Natural killer cell treated with Interleukin-12 subunit alpha and Interleukin-12 subunit beta and Interleukin-15 and Interleukin-18, amount 100 ng/mL, for 72 hours (primary cell): Measurements from ENCODE around the gene SLC6A12. TPM values are rescaled to one million over a fixed set of nuclear protein-coding genes. Genes with fewer than 3 reads are reported as not detected.

Experiments
- ATAC-seq, 2 donors: fragments of 150-1000 bp; cut with Tn5 transposase in 1 of 2; sonication (Bioruptor Pico), chemical (Tn5 transposase) in 1 of 2; 2 replicates each; pipeline ENCODE4 v1.10.0; 2021
- DNase-seq: peaks from one replicate; pipeline ENCODE4 v3.0.0; 2022; ENCODE audit warnings: low spot score
- H3K27ac Mint-ChIP-seq, 2 donors: 1 replicate in 1 of 2; 2 replicates in 1 of 2; pipeline ENCODE4 v1.8.0; 2022; ENCODE audit warnings: mixed read lengths in 2 of 2, mild to moderate bottlenecking in 1 of 2, moderate library complexity in 1 of 2
- H3K27me3 Mint-ChIP-seq, 2 donors: 1 replicate in 1 of 2; 2 replicates in 1 of 2; pipeline ENCODE4 v1.8.0; 2022; ENCODE audit warnings: mixed read lengths in 2 of 2
- H3K36me3 Mint-ChIP-seq: one replicate; pipeline ENCODE4 v1.8.0; 2022; ENCODE audit warnings: mixed read lengths
- H3K4me1 Mint-ChIP-seq, 2 donors: 1 replicate in 1 of 2; 2 replicates in 1 of 2; pipeline ENCODE4 v1.8.0; 2022; ENCODE audit warnings: low read depth in 2 of 2, mixed read lengths in 2 of 2, mild to moderate bottlenecking in 1 of 2
- H3K4me3 Mint-ChIP-seq: one replicate; pipeline ENCODE4 v1.8.0; 2022; ENCODE audit warnings: mixed read lengths
- H3K9me3 Mint-ChIP-seq: 2 replicates; pipeline ENCODE4 v1.8.0; 2022; ENCODE audit warnings: mixed read lengths
- total RNA-seq, 2 donors: library from RNA; stranded (reverse); gene quantifications; one replicate each; pipeline ENCODE4 v1.2.3, GENCODE V29; 2022

The SLC6A12 gene
- under 1 TPM in 1 of 2 donors, not detected in 1; 0.11 TPM for total RNA-seq

GRCh38 chr12:214003-214741, at the start of gene SLC6A12:
TSS of gene SLC6A12 (minus strand) at chr12:214157. CDS start at chr12:209986, 4,171 bp downstream.
- Mint-ChIP-seq H3K4me3 (no peak within 1 kb of the TSS), H3K27ac (no peak within 1 kb of the TSS), H3K27me3 (peaks cover 25 to 32% of the 10 kb centered on the region in 2 donors), H3K9me3 (no peaks in the 10 kb centered on the region), H3K4me1 (peaks cover 3 to 4% of the 10 kb centered on the region in 2 donors), H3K36me3 (no peaks in the 10 kb centered on the region)
- DNase-seq (peak; percentile 49), ATAC-seq (no peak)

GRCh38 chr12:263574-263973, 49.6 kb upstream of the SLC6A12 start:
- Mint-ChIP-seq H3K4me3 (no peak overlapping the region), H3K36me3 (no peaks in the 10 kb centered on the region), H3K27me3 (peaks cover 10 to 14% of the 10 kb centered on the region in 2 donors), H3K9me3 (no peaks in the 10 kb centered on the region), H3K27ac (peak overlapping the region in 1 of 2 donors; percentile 26), H3K4me1 (no peaks in the 10 kb centered on the region)
- DNase-seq (no peak), ATAC-seq (no peak)

GRCh38 chr12:262817-263216, 48.9 kb upstream of the SLC6A12 start, which contains the start of gene SLC6A13:
TSS of gene SLC6A13 (minus strand) at chr12:262836. CDS start at chr12:260052, 2,784 bp downstream.
- Mint-ChIP-seq H3K27me3 (peaks cover 18 to 22% of the 10 kb centered on the region in 2 donors), H3K27ac (peak within 1 kb of the TSS in 1 of 2 donors; percentile 26), H3K4me1 (no peaks in the 10 kb centered on the region), H3K9me3 (no peaks in the 10 kb centered on the region), H3K4me3 (no peak within 1 kb of the TSS), H3K36me3 (no peaks in the 10 kb centered on the region)
- DNase-seq (no peak), ATAC-seq (no peak)

- Mint-ChIP-seq H3K9me3 (no peaks in the 10 kb centered on the region), H3K36me3 (no peaks in the 10 kb centered on the region), H3K4me3 (no peak overlapping the region), H3K4me1 (no peaks in the 10 kb centered on the region), H3K27me3 (peaks cover 23 to 24% of the 10 kb centered on the region in 2 donors), H3K27ac (no peak overlapping the region)
- DNase-seq (no peak), ATAC-seq (no peak)
Measured at GRCh38 chr12:262113-262512, 48.2 kb upstream of the SLC6A12 start.

GRCh38 chr12:257521-258321, 43.8 kb upstream of the SLC6A12 start:
- ATAC-seq, result no peak
- H3K4me3 Mint-ChIP-seq, result no peak overlapping the region
- no peaks in the 10 kb centered on the region for H3K9me3 Mint-ChIP-seq
- no peaks in the 10 kb centered on the region for H3K4me1 Mint-ChIP-seq
- peaks cover 44 to 53% of the 10 kb centered on the region in 2 donors for H3K27me3 Mint-ChIP-seq
- no peaks in the 10 kb centered on the region for H3K36me3 Mint-ChIP-seq
- DNase-seq, result no peak
- peak overlapping the region in 1 of 2 donors; percentile 4 for H3K27ac Mint-ChIP-seq

GRCh38 chr12:256958-257357, 43.0 kb upstream of the SLC6A12 start:
- no peaks in the 10 kb centered on the region for H3K36me3 Mint-ChIP-seq
- peaks cover 42 to 53% of the 10 kb centered on the region in 2 donors for H3K27me3 Mint-ChIP-seq
- no peaks in the 10 kb centered on the region for H3K9me3 Mint-ChIP-seq
- H3K27ac Mint-ChIP-seq, result no peak overlapping the region
- DNase-seq, result no peak
- no peak overlapping the region for H3K4me3 Mint-ChIP-seq
- no peak for ATAC-seq
- H3K4me1 Mint-ChIP-seq, result no peaks in the 10 kb centered on the region

- Mint-ChIP-seq H3K27ac (no peak overlapping the region), H3K4me3 (no peak overlapping the region), H3K27me3 (peaks cover 42 to 53% of the 10 kb centered on the region in 2 donors), H3K9me3 (no peaks in the 10 kb centered on the region), H3K4me1 (no peaks in the 10 kb centered on the region), H3K36me3 (no peaks in the 10 kb centered on the region)
- ATAC-seq (no peak), DNase-seq (no peak)
Measured at GRCh38 chr12:256225-256624, 42.3 kb upstream of the SLC6A12 start.

GRCh38 chr12:254912-255311, 41.0 kb upstream of the SLC6A12 start:
- no peaks in the 10 kb centered on the region for H3K9me3 Mint-ChIP-seq
- ATAC-seq (no peak), DNase-seq (no peak)
- H3K27ac Mint-ChIP-seq, result no peak overlapping the region
- no peaks in the 10 kb centered on the region for H3K36me3 Mint-ChIP-seq
- no peaks in the 10 kb centered on the region for H3K4me1 Mint-ChIP-seq
- H3K27me3 Mint-ChIP-seq, result peaks cover 38 to 44% of the 10 kb centered on the region in 2 donors
- no peak overlapping the region for H3K4me3 Mint-ChIP-seq

GRCh38 chr12:254039-254438, 40.1 kb upstream of the SLC6A12 start:
- H3K27ac Mint-ChIP-seq, result no peak overlapping the region
- H3K27me3 Mint-ChIP-seq, result peaks cover 37 to 42% of the 10 kb centered on the region in 2 donors
- no peaks in the 10 kb centered on the region for H3K9me3 Mint-ChIP-seq
- H3K36me3 Mint-ChIP-seq, result no peaks in the 10 kb centered on the region
- DNase-seq, result no peak
- no peaks in the 10 kb centered on the region for H3K4me1 Mint-ChIP-seq
- no peak overlapping the region for H3K4me3 Mint-ChIP-seq
- no peak for ATAC-seq

- no peak overlapping the region for H3K27ac Mint-ChIP-seq
- ATAC-seq, result peak in 1 of 2 donors; percentile 43
- no peaks in the 10 kb centered on the region for H3K4me1 Mint-ChIP-seq
- no peak for DNase-seq
- H3K36me3 Mint-ChIP-seq, result no peaks in the 10 kb centered on the region
- peaks cover 33 to 41% of the 10 kb centered on the region in 2 donors for H3K27me3 Mint-ChIP-seq
- H3K4me3 Mint-ChIP-seq, result no peak overlapping the region
- no peaks in the 10 kb centered on the region for H3K9me3 Mint-ChIP-seq
Measured at GRCh38 chr12:253116-253831, 39.3 kb upstream of the SLC6A12 start.

GRCh38 chr12:252636-253035, 38.7 kb upstream of the SLC6A12 start:
- ATAC-seq, result peak in 1 of 2 donors; percentile 24
- Mint-ChIP-seq H3K4me3 (no peak overlapping the region), H3K9me3 (peaks cover 3% of the 10 kb centered on the region), H3K27ac (no peak overlapping the region), H3K27me3 (peaks cover 31 to 41% of the 10 kb centered on the region in 2 donors), H3K36me3 (no peaks in the 10 kb centered on the region), H3K4me1 (no peaks in the 10 kb centered on the region)
- no peak for DNase-seq

- ATAC-seq (no peak), DNase-seq (no peak)
- peaks cover 18 to 29% of the 10 kb centered on the region in 2 donors for H3K27me3 Mint-ChIP-seq
- H3K4me3 Mint-ChIP-seq, result no peak overlapping the region
- no peak overlapping the region for H3K27ac Mint-ChIP-seq
- H3K36me3 Mint-ChIP-seq, result peaks cover 6% of the 10 kb centered on the region
- H3K9me3 Mint-ChIP-seq, result peaks cover 6% of the 10 kb centered on the region
- no peaks in the 10 kb centered on the region for H3K4me1 Mint-ChIP-seq
Measured at GRCh38 chr12:247271-247670, 33.3 kb upstream of the SLC6A12 start.

- H3K27ac Mint-ChIP-seq, result no peak overlapping the region
- peaks cover 21 to 36% of the 10 kb centered on the region in 2 donors for H3K27me3 Mint-ChIP-seq
- H3K4me1 Mint-ChIP-seq, result no peaks in the 10 kb centered on the region
- no peak overlapping the region for H3K4me3 Mint-ChIP-seq
- no peak for ATAC-seq
- H3K9me3 Mint-ChIP-seq, result peaks cover 6% of the 10 kb centered on the region
- no peak for DNase-seq
- H3K36me3 Mint-ChIP-seq, result peaks cover 6% of the 10 kb centered on the region
Measured at GRCh38 chr12:243381-243780, 29.4 kb upstream of the SLC6A12 start.
